PC-9 (cell line): ENCODE measurements around the gene OTULINL.

Source experiments
- CTCF ChIP-seq: fragments of 200-600 bp; sonication (generic); conservative IDR thresholded peaks from 2 replicates; pipeline ENCODE4 v1.6.1; 2017; ENCODE audit warnings: mixed run types, antibody characterized with exemption, mild to moderate bottlenecking, moderate library complexity
- EZH2 ChIP-seq: fragments of 200-600 bp; sonication (generic); IDR thresholded peaks from 2 replicates; pipeline ENCODE4 v1.8.0; 2017; ENCODE audit warnings: antibody characterized with exemption, low read depth

- no peak for TF ChIP-seq CTCF
- TF ChIP-seq EZH2 = no peak
Measured at GRCh38 chr5:14569948-14570691, 11.5 kb upstream of the OTULINL start.
